NCI-H1417 treated with DMSO at 0.1 percent for 48 hours (cell line): Measurements from ENCODE around the gene GOLGA6A.
"Not testable (repeated sequence)": the region's sequence is repeated elsewhere in the genome, so short reads cannot be mapped to it uniquely, and the experiment has no call there.

Experiments
- DNase-seq: peaks from one replicate; lab custom pipeline; 2025; lab: John Stamatoyannopoulos, UW

The GOLGA6A gene

GRCh38 chr15:74108111-74108510, 25.8 kb upstream of the GOLGA6A start:
- DNase-seq: no peak

- not testable (repeated sequence) for DNase-seq
Measured at GRCh38 chr15:74099963-74100733, 17.8 kb upstream of the GOLGA6A start.

- not testable (repeated sequence) for DNase-seq
Measured at GRCh38 chr15:74096753-74097474, 14.6 kb upstream of the GOLGA6A start.

- not testable (repeated sequence) for DNase-seq
Measured at GRCh38 chr15:74095610-74096009, 13.3 kb upstream of the GOLGA6A start.

GRCh38 chr15:74094567-74094966, 12.2 kb upstream of the GOLGA6A start:
- not testable (repeated sequence) for DNase-seq

- not testable (repeated sequence) for DNase-seq
Measured at GRCh38 chr15:74075781-74076180, 6.6 kb downstream of the GOLGA6A start.

- not testable (repeated sequence) for DNase-seq
Measured at GRCh38 chr15:74072614-74073337, 9.6 kb downstream of the GOLGA6A start.

GRCh38 chr15:74072132-74072531, 10.2 kb downstream of the GOLGA6A start:
- not testable (repeated sequence) for DNase-seq

GRCh38 chr15:74071645-74072044, 10.7 kb downstream of the GOLGA6A start:
- DNase-seq: not testable (repeated sequence)

- DNase-seq: not testable (repeated sequence)
Measured at GRCh38 chr15:74065684-74066411, 16.5 kb downstream of the GOLGA6A start.

GRCh38 chr15:74064822-74065221, 17.5 kb downstream of the GOLGA6A start:
- not testable (repeated sequence) for DNase-seq

- not testable (repeated sequence) for DNase-seq
Measured at GRCh38 chr15:74064183-74064582, 18.2 kb downstream of the GOLGA6A start.

- not testable (repeated sequence) for DNase-seq
Measured at GRCh38 chr15:74063425-74064146, 18.8 kb downstream of the GOLGA6A start.

GRCh38 chr15:74062671-74063070, 19.7 kb downstream of the GOLGA6A start:
- DNase-seq: no peak

- no peak for DNase-seq
Measured at GRCh38 chr15:74062236-74062635, 20.1 kb downstream of the GOLGA6A start.

- DNase-seq: no peak
Measured at GRCh38 chr15:74060251-74060650, 22.1 kb downstream of the GOLGA6A start.

GRCh38 chr15:74059050-74059833, 23.1 kb downstream of the GOLGA6A start:
- DNase-seq: not testable (repeated sequence)

GRCh38 chr15:74056330-74056729, 26.0 kb downstream of the GOLGA6A start:
- DNase-seq: not testable (repeated sequence)

GRCh38 chr15:74055804-74056203, 26.5 kb downstream of the GOLGA6A start:
- DNase-seq: no peak

- peak; percentile 29 for DNase-seq
Measured at GRCh38 chr15:74053941-74054529, 28.3 kb downstream of the GOLGA6A start.
